Thyroid gland (tissue), 4 donors: ENCODE measurements around the gene CD40. TPM values are rescaled to one million over a fixed set of nuclear protein-coding genes. Genes with fewer than 3 reads are reported as not detected.

Experiments
- DNase-seq, 2 donors: peaks; one replicate each; pipeline ENCODE4 v3.0.0-alpha.2; 2019
- H3K27ac ChIP-seq, 3 donors: fragments of 200-600 bp; sonication (generic); 1 replicate in 2 of 3; 2 replicates in 1 of 3; pipeline ENCODE4 v1.5.1; 2016 to 2019; ENCODE audit warnings: mild to moderate bottlenecking in 1 of 3, moderate library complexity in 1 of 3
- H3K27me3 ChIP-seq: fragments of 200-600 bp; sonication (generic); one replicate; pipeline ENCODE4 v1.5.1; 2019
- H3K36me3 ChIP-seq, 2 donors: fragments of 200-600 bp; sonication (generic); one replicate each; pipeline ENCODE4 v1.5.1; 2016 to 2019
- H3K4me1 ChIP-seq, 2 donors: fragments of 200-600 bp; sonication (generic); one replicate each; pipeline ENCODE4 v1.5.1; 2017 to 2019
- H3K4me3 ChIP-seq, 3 donors: fragments of 200-600 bp; sonication (generic); replicated peaks in 1 of 3; 1 replicate in 2 of 3; 2 replicates in 1 of 3; pipeline ENCODE4 v1.5.1; 2016; ENCODE audit warnings: mild to moderate bottlenecking in 1 of 3
- H3K9me3 ChIP-seq: fragments of 200-600 bp; sonication (generic); one replicate; pipeline ENCODE4 v1.5.1; 2017
- POLR2A ChIP-seq, 2 donors: fragments of 450-650 bp; IDR thresholded peaks; one replicate each; pipeline ENCODE4 v1.6.1; 2017; ENCODE audit warnings: antibody characterized with exemption in 2 of 2, mild to moderate bottlenecking in 2 of 2, moderate library complexity in 1 of 2
- WGBS, 2 donors: methylation state at CpG; one replicate each; pipeline ENCODE4 v1.1.5; 2017; 5-methylcytosine and 5-hydroxymethylcytosine counted together
- intact Hi-C: fragments of 100-400 bp; cut with DNase I; formaldehyde crosslinking; loops from one replicate; pipeline ENCODE4 v1.15.1; 2023
- total RNA-seq, 4 donors: library from RNA; depleted of rRNA; stranded (reverse); fragments of >200 nt; gene quantifications; one replicate each; pipeline ENCODE4 v1.2.3, GENCODE V29; 2016
- TF ChIP-seq, protein P1 (sequence below), 6 experiments: fragments of 200-600 bp in 3 of 6; fragments of 450-650 bp in 3 of 6; sonication (generic) in 3 of 6; IDR thresholded peaks; one replicate each; pipeline ENCODE4 v1.5.1; 2016 to 2019; ENCODE audit warnings: antibody characterized with exemption in 6 of 6, mild to moderate bottlenecking in 2 of 6, inconsistent platforms in 1 of 6, moderate library complexity in 1 of 6

CD40 gene
- total RNA-seq, 4 donors from 2014 or later: 13.0 to 15.9 (median 15.0) TPM

GRCh38 chr20:46154796-46155195 is 36.7 kb downstream of the CD40 start:
- H3K27me3 ChIP-seq: no peaks in the 10 kb centered on the region
- H3K27ac ChIP-seq: no peak overlapping the region
- no peaks in the 10 kb centered on the region for H3K4me1 ChIP-seq
- 90 to 94% methylated on average over 2 of the region's 2 CpGs for WGBS, 2 donors
- H3K36me3 ChIP-seq: no peaks in the 10 kb centered on the region
- no peak overlapping the region for H3K4me3 ChIP-seq
- intact Hi-C loops: no loop called here
- TF ChIP-seq, protein P1, sequence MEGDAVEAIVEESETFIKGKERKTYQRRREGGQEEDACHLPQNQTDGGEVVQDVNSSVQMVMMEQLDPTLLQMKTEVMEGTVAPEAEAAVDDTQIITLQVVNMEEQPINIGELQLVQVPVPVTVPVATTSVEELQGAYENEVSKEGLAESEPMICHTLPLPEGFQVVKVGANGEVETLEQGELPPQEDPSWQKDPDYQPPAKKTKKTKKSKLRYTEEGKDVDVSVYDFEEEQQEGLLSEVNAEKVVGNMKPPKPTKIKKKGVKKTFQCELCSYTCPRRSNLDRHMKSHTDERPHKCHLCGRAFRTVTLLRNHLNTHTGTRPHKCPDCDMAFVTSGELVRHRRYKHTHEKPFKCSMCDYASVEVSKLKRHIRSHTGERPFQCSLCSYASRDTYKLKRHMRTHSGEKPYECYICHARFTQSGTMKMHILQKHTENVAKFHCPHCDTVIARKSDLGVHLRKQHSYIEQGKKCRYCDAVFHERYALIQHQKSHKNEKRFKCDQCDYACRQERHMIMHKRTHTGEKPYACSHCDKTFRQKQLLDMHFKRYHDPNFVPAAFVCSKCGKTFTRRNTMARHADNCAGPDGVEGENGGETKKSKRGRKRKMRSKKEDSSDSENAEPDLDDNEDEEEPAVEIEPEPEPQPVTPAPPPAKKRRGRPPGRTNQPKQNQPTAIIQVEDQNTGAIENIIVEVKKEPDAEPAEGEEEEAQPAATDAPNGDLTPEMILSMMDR (IDR thresholded peaks at IDR 0.05): no peak
- no peak for TF ChIP-seq POLR2A (IDR thresholded peaks at IDR 0.05)
- no peaks in the 10 kb centered on the region for H3K9me3 ChIP-seq
- DNase-seq: no peak

- Histone ChIP-seq H3K4me1 (no peaks in the 10 kb centered on the region), H3K27me3 (no peaks in the 10 kb centered on the region), H3K27ac (no peak overlapping the region), H3K36me3 (no peaks in the 10 kb centered on the region), H3K9me3 (no peaks in the 10 kb centered on the region), H3K4me3 (no peak overlapping the region)
- intact Hi-C loops: no loop called here
- WGBS, 2 donors: 65 to 70% methylated on average over 8 of the region's 8 CpGs
- TF ChIP-seq, protein P1 (IDR thresholded peaks at IDR 0.05): no peak
- no peak for TF ChIP-seq POLR2A (IDR thresholded peaks at IDR 0.05)
- no peak for DNase-seq
Observed at GRCh38 chr20:46156065-46156464, 38.0 kb downstream of the CD40 start.

- H3K4me1 ChIP-seq: no peaks in the 10 kb centered on the region
- WGBS, 2 donors: 75 to 85% methylated on average over 6 of the region's 6 CpGs
- no peak for TF ChIP-seq POLR2A (IDR thresholded peaks at IDR 0.05)
- TF ChIP-seq, protein P1 (IDR thresholded peaks at IDR 0.05): no peak
- H3K4me3 ChIP-seq: no peak overlapping the region
- H3K27me3 ChIP-seq: no peaks in the 10 kb centered on the region
- no peak overlapping the region for H3K27ac ChIP-seq
- no peaks in the 10 kb centered on the region for H3K9me3 ChIP-seq
- no peaks in the 10 kb centered on the region for H3K36me3 ChIP-seq
- no peak for DNase-seq
- intact Hi-C loops: no loop called here
Observed at GRCh38 chr20:46157076-46157592, 39.0 kb downstream of the CD40 start.

GRCh38 chr20:46157625-46158024 is 39.5 kb downstream of the CD40 start:
- Histone ChIP-seq H3K4me1 (no peaks in the 10 kb centered on the region), H3K27ac (no peak overlapping the region), H3K4me3 (no peak overlapping the region), H3K9me3 (no peaks in the 10 kb centered on the region), H3K36me3 (no peaks in the 10 kb centered on the region), H3K27me3 (no peaks in the 10 kb centered on the region)
- no peak for TF ChIP-seq POLR2A (IDR thresholded peaks at IDR 0.05)
- TF ChIP-seq, protein P1 (IDR thresholded peaks at IDR 0.05): no peak
- 54 to 66% methylated on average over 6 to 7 of the region's 7 CpGs for WGBS, 2 donors
- intact Hi-C loops: no loop called here
- no peak for DNase-seq

DNA sequence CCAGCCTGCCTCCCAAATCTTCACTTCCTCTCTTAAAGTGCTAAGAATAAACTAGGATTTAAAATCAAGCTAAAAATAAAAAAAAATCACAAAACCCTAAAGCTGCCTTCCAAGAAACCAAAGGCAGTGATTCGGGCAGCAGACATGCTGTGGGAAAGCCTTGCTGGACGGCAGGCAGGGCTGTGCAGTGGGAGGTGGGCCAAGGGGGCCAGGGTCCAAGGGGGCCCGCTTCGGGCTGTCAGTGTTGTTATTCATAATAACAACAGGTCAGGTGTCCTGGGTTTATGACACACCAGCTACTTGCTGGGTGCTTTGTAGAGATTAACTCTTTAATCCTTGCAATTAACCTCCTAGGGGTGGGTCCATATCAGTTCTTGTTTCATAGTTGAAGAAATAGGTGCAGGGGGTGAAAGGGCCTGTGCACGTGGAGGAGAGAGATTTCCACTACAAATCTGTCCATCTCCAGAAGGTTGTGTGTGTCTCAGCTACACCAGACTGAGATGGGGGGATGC is 40.4 kb downstream of the CD40 start:
- no peaks in the 10 kb centered on the region for H3K9me3 ChIP-seq
- H3K4me3 ChIP-seq: no peak overlapping the region
- H3K4me1 ChIP-seq: no peaks in the 10 kb centered on the region
- H3K27ac ChIP-seq: no peak overlapping the region
- intact Hi-C loops: no loop called here
- H3K27me3 ChIP-seq: no peaks in the 10 kb centered on the region
- TF ChIP-seq POLR2A (IDR thresholded peaks at IDR 0.05): no peak
- TF ChIP-seq, protein P1 (IDR thresholded peaks at IDR 0.05): no peak
- no peaks in the 10 kb centered on the region for H3K36me3 ChIP-seq
- no peak for DNase-seq
- 52 to 59% methylated on average over 5 of the region's 5 CpGs for WGBS, 2 donors
